K562 (cell line): ENCODE results near the gene TARBP2. TPM values are rescaled to one million over a fixed set of nuclear protein-coding genes. Genes with fewer than 3 reads are reported as not detected.

Experiments
- CAMTA2 ChIP-seq: fragments of 250-450 bp; sonication (Bioruptor Pico); conservative IDR thresholded peaks from 2 replicates; pipeline ENCODE4 v1.5.1; 2022
- CHD2 ChIP-seq: IDR thresholded peaks from 2 replicates; pipeline ENCODE4 v1.6.1; 2011; ENCODE audit warnings: low read depth, low read length
- CTBP1 ChIP-seq: fragments of 450-650 bp; IDR thresholded peaks from 2 replicates; pipeline ENCODE4 v1.6.1; 2016; ENCODE audit warnings: borderline replicate concordance
- HCFC1 ChIP-seq: IDR thresholded peaks from 2 replicates; pipeline ENCODE4 v1.6.1; 2012; ENCODE audit warnings: low read depth, low read length, improper control_type of control experiment
- HMG20A ChIP-seq: fragments of 450-650 bp; formaldehyde crosslinking; conservative IDR thresholded peaks from 2 replicates; pipeline ENCODE4 v1.4.0; 2020; ENCODE audit warnings: mild to moderate bottlenecking, mixed read lengths
- MTA1 ChIP-seq: fragments of 450-650 bp; IDR thresholded peaks from 2 replicates; pipeline ENCODE4 v1.6.1; 2017; ENCODE audit warnings: borderline replicate concordance
- NFXL1 ChIP-seq: fragments of 450-650 bp; formaldehyde crosslinking; IDR thresholded peaks from 2 replicates; pipeline ENCODE4 v1.4.0; 2021; ENCODE audit warnings: mild to moderate bottlenecking
- OTX1 ChIP-seq: fragments of 450-650 bp; formaldehyde crosslinking; IDR thresholded peaks from 2 replicates; pipeline ENCODE4 v1.4.0; 2022; ENCODE audit warnings: mild to moderate bottlenecking
- POLR3A ChIP-seq: IDR thresholded peaks from 2 replicates; pipeline ENCODE4 v1.6.1; 2011; ENCODE audit warnings: borderline replicate concordance, mild to moderate bottlenecking, moderate library complexity; ENCODE audit not compliant: insufficient read length, insufficient read depth; ENCODE audit errors: extremely low read depth
- RFX1 ChIP-seq: fragments of 450-650 bp; IDR thresholded peaks from 2 replicates; pipeline ENCODE4 v1.6.1; 2016; ENCODE audit warnings: mild to moderate bottlenecking, moderate library complexity
- SIRT6 ChIP-seq: IDR thresholded peaks from one replicate; pipeline ENCODE4 v1.6.1; 2012; ENCODE audit warnings: low read depth, mild to moderate bottlenecking, control low read depth, inconsistent platforms, low read length, moderate library complexity
- SMARCE1 ChIP-seq: fragments of 450-650 bp; IDR thresholded peaks from 2 replicates; pipeline ENCODE4 v1.7.1; 2016; ENCODE audit warnings: mild to moderate bottlenecking
- SUPT5H ChIP-seq: fragments of 450-650 bp; IDR thresholded peaks from 2 replicates; pipeline ENCODE4 v1.6.1; 2016
- TAF15 ChIP-seq: fragments of 200-400 bp; formaldehyde crosslinking; IDR thresholded peaks from 2 replicates; pipeline ENCODE4 v1.6.1; 2017; ENCODE audit warnings: mild to moderate bottlenecking, low read depth, low read length, moderate library complexity
- TAF7 ChIP-seq: fragments of 450-650 bp; IDR thresholded peaks from 2 replicates; pipeline ENCODE4 v1.6.1; 2016; ENCODE audit warnings: missing genetic modification characterization, missing compliant biosample characterization
- ZKSCAN1 ChIP-seq: fragments of 150-350 bp; IDR thresholded peaks from 2 replicates; pipeline ENCODE4 v1.6.1; 2016; ENCODE audit warnings: low read depth, low read length
- ZNF277 ChIP-seq: fragments of 250-450 bp; sonication (Bioruptor Pico); IDR thresholded peaks from 2 replicates; pipeline ENCODE4 v1.8.0; 2022; ENCODE audit warnings: inconsistent platforms, mild to moderate bottlenecking, moderate library complexity, borderline replicate concordance
- ZNF318 ChIP-seq, 2 experiments: fragments of 450-650 bp; IDR thresholded peaks; 2 replicates each; pipeline ENCODE4 v1.6.1; 2016; ENCODE audit warnings: mild to moderate bottlenecking in 2 of 2, borderline replicate concordance in 1 of 2, low read depth in 1 of 2, moderate library complexity in 1 of 2
- polyA plus RNA-seq, 8 experiments: library from polyadenylated mRNA; depleted of rRNA in 4 of 8; stranded (reverse) in 5 of 8; unstranded in 3 of 8; fragments of >200 nt; fragmentation: Nextera tagmentation in 2 of 8; fragmentation: Illumina TruSeq in 1 of 8; extraction: Ambion mirVana in 2 of 8; extraction: Trizol in 1 of 8; gene quantifications; 2 replicates each; pipeline versions ENCODE4 v1.2.1 to v1.2.3, GENCODE V29; 2011 to 2014; ENCODE audit warnings: inconsistent platforms in 1 of 8, missing spikeins in 1 of 8
- total RNA-seq, 7 experiments: library from RNA; depleted of rRNA in 6 of 7; stranded (reverse); fragments of >200 nt in 6 of 7; fragmentation: Illumina TruSeq in 2 of 7; extraction: Trizol in 2 of 7; gene quantifications; 2 replicates each; pipeline versions ENCODE4 v1.2.1 to v1.2.3, GENCODE V29; 2011 to 2021; ENCODE audit warnings: low replicate concordance in 1 of 7

Gene TARBP2
- total and polyA plus RNA-seq, 9 of the 15 experiments (the other 6 are each of a cell fraction or from before 2014, with no cell fraction given), result 5.6 to 69.0 (median 44.6) TPM

- TF ChIP-seq RFX1, result no peak
- no peak for TF ChIP-seq TAF15
- no peak for TF ChIP-seq ZNF277 (CRISPR knock-in tag)
- 0 out of 2 replicates have a peak, but pooled peaks have one; percentile 20 for TF ChIP-seq NFXL1
- peak; percentile 61; the same call in 1 of the 2 replicates for TF ChIP-seq OTX1 (CRISPR knock-in tag)
- no peak for TF ChIP-seq CHD2
- TF ChIP-seq HMG20A, result no peak
- no peak for TF ChIP-seq SMARCE1
- TF ChIP-seq SUPT5H, result peak; percentile 96
- TF ChIP-seq MTA1, result peak; percentile 96
- TF ChIP-seq CAMTA2 (CRISPR knock-in tag), result no peak
- no peak for TF ChIP-seq SIRT6
- peak; percentile 61; the same call in 1 of the 2 replicates for TF ChIP-seq CTBP1
- TF ChIP-seq ZKSCAN1, result 0 out of 2 replicates have a peak, but pooled peaks have one; percentile 11
- TF ChIP-seq ZNF318 (IDR thresholded peaks at IDR 0.05; ENCODE audit: borderline replicate concordance in 1 of 2, low read depth in 1 of 2), result no peak
- peak; percentile 90 for TF ChIP-seq HCFC1
- no peak for TF ChIP-seq POLR3A
- peak; percentile 51 for TF ChIP-seq TAF7 (tag)
Observed at GRCh38 chr12:53500776-53501614, at the start of gene TARBP2 (continued).
